ENCODE data around the gene RAVER2. TPM values are rescaled to one million over a fixed set of nuclear protein-coding genes. Genes with fewer than 3 reads are reported as not detected.

The RAVER2 gene
- total RNA-seq, 2 experiments from 2014 or later = 2.3 to 2.5 TPM

DNA sequence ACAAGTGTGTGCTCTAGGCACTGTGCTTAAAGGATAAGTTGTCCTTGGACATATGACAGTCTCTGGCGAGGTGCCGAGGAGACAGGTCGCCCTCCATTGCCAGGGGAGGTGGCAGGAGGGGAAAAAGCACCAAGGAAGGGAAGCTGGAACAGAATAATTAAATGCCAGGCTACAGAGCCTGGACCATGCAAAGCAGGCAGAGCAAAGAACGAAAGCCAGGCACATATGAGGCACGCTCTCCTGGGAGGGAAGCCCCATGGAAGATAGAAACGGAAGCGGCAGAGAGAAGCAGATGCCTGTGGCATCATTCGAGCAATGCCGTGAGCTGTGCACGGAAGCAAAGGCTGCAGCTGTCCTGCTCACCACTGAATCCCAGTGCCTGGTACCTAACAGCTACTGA, 130.2 kb downstream of the RAVER2 start:
- H3K36me3 Mint-ChIP-seq (ENCODE audit: low read depth) = peaks cover 53% of the 10 kb centered on the region
- no peaks in the 10 kb centered on the region for H3K27me3 Mint-ChIP-seq (ENCODE audit: low read depth)
- peaks cover 44% of the 10 kb centered on the region for H3K4me1 Mint-ChIP-seq (ENCODE audit: low read depth)
- no peak overlapping the region for H3K4me3 Mint-ChIP-seq
- no peak for DNase-seq
- no peaks in the 10 kb centered on the region for H3K9me3 Mint-ChIP-seq
- CTCF ChIA-PET = interaction anchor here (0.5 to 1.8 kb wide), 2 partner anchors 138 to 166 kb away, joined by 3 read pairs; no protein-coding TSS in a partner anchor
- intact Hi-C loops (cut with micrococcal nuclease) = no loop called here
- H3K27ac Mint-ChIP-seq = no peak overlapping the region

DNA sequence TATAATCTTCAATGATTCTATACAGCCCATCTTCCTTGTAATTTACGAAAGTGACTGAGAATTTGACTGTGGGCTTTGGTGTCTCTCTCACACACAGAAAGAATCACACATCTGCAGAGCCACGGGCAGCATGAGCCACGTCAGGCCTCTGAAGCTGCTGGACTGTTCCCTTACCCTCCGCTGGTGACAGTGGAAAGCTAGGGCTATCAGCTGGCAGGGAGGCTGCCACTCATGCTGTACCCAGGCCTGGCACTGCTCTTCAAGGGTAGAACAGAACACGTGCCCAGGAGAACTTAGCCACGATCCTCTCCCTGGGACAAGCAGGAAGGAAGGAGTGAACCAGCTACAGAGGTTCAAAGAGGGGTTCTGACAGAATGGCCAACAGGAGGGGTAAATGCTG, 130.7 kb downstream of the RAVER2 start:
- no peak overlapping the region for H3K27ac Mint-ChIP-seq
- peaks cover 48% of the 10 kb centered on the region for H3K4me1 Mint-ChIP-seq (ENCODE audit: low read depth)
- H3K36me3 Mint-ChIP-seq (ENCODE audit: low read depth) = peaks cover 55% of the 10 kb centered on the region
- H3K4me3 Mint-ChIP-seq = no peak overlapping the region
- intact Hi-C loops (cut with micrococcal nuclease) = loop anchor here (2.0 kb wide), 2 partner anchors 15 to 81 kb away; no protein-coding TSS in a partner anchor
- no peaks in the 10 kb centered on the region for H3K9me3 Mint-ChIP-seq
- CTCF ChIA-PET = interaction anchor here (0.6 to 1.8 kb wide), 2 partner anchors 34 to 165 kb away, joined by 3 to 4 read pairs; no protein-coding TSS in a partner anchor
- no peaks in the 10 kb centered on the region for H3K27me3 Mint-ChIP-seq (ENCODE audit: low read depth)
- no peak for DNase-seq

- intact Hi-C loops (cut with micrococcal nuclease) = loop anchor here (1.0 to 2.0 kb wide), 9 partner anchors 14 to 164 kb away; partner anchors contain the start of gene JAK1
- peak; percentile 68 for DNase-seq
- H3K27ac Mint-ChIP-seq = peak overlapping the region; percentile 76
- H3K9me3 Mint-ChIP-seq = no peaks in the 10 kb centered on the region
- H3K4me1 Mint-ChIP-seq (ENCODE audit: low read depth) = peaks cover 58% of the 10 kb centered on the region
- H3K36me3 Mint-ChIP-seq (ENCODE audit: low read depth) = peaks cover 52% of the 10 kb centered on the region
- CTCF ChIA-PET = interaction anchor here (0.7 to 2.4 kb wide), 7 partner anchors 10 to 262 kb away, joined by 3 to 12 read pairs (median 5); partner anchors contain the start of gene JAK1
- no peak overlapping the region for H3K4me3 Mint-ChIP-seq
- H3K27me3 Mint-ChIP-seq (ENCODE audit: low read depth) = no peaks in the 10 kb centered on the region
Measured at GRCh38 chr1:64877151-64877550, 132.3 kb downstream of the RAVER2 start.

DNA sequence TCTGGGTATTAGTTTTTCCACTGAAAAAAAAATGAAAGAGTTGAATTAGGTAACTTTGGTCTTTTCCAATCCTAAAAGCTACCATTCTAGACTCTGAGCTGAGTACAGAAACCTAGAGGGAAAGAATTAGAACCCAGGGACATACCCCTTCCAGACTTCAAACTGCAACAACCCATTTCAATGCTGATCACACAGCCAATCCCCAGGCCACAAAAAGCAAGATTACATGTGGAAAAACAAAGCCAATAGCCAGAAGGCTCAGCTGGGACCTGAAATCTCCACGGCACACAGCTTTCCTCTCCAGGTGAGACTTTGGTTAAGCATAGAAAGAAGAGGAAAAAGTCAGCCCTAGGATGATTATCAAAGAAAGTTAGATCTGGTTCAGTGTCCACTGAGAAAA, 132.7 kb downstream of the RAVER2 start:
- Mint-ChIP-seq H3K36me3 (ENCODE audit: low read depth) (peaks cover 50% of the 10 kb centered on the region), H3K4me3 (no peak overlapping the region), H3K27ac (peak overlapping the region; percentile 76)

GRCh38 chr1:64878090-64878489, 133.2 kb downstream of the RAVER2 start:
- Mint-ChIP-seq H3K4me3 (no peak overlapping the region), H3K9me3 (no peaks in the 10 kb centered on the region), H3K27me3 (ENCODE audit: low read depth) (no peaks in the 10 kb centered on the region), H3K27ac (peak overlapping the region; percentile 76), H3K4me1 (ENCODE audit: low read depth) (peaks cover 62% of the 10 kb centered on the region), H3K36me3 (ENCODE audit: low read depth) (peaks cover 52% of the 10 kb centered on the region)
- CTCF ChIA-PET = interaction anchor here (0.6 to 2.4 kb wide), 7 partner anchors 9 to 267 kb away, joined by 3 to 12 read pairs (median 5); partner anchors contain the start of gene JAK1
- no peak for DNase-seq
- intact Hi-C loops (cut with micrococcal nuclease) = no loop called here

More for the DNA sequence above, 132.7 kb downstream of the RAVER2 start:
- peaks cover 59% of the 10 kb centered on the region for H3K4me1 Mint-ChIP-seq (ENCODE audit: low read depth)
- H3K27me3 Mint-ChIP-seq (ENCODE audit: low read depth) = no peaks in the 10 kb centered on the region
- DNase-seq = no peak
- intact Hi-C loops (cut with micrococcal nuclease) = loop anchor here (1.0 to 2.0 kb wide), 9 partner anchors 13 to 164 kb away; partner anchors contain the start of gene JAK1
- no peaks in the 10 kb centered on the region for H3K9me3 Mint-ChIP-seq
- CTCF ChIA-PET = interaction anchor here (0.6 to 2.4 kb wide), 6 partner anchors 10 to 267 kb away, joined by 3 to 12 read pairs (median 6); partner anchors contain the start of gene JAK1

DNA sequence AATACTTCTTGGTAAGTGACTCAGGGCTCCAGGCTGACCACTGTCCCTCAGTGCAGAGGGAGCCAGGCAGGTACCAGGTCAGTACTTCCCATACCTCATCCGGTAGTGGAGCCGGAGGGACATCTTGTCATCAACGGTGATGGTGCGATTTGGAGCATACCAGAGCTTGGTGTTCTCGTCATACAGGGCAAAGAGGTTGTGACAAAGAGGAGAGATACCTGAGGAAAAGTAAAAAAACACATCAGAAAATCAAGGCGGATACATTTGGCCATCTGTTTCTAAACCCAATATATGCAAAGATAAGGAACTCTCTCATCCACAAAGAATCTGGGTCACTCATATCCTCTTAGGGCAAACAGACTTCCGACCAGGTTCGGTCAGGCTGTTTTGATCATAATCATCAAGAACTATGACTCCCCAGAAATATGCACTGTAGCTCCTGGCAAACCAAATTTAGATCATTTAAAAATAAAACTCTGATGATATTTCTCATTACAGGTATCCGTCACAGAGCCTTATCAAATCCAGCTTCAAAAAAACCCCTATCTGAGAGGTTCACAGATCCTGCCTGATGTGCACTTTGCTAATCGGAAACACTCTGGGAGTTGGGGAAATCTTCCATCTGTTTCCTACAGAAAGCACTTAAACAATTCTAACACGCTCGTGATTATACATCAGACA, 134.2 kb downstream of the RAVER2 start:
- Mint-ChIP-seq H3K4me3 (no peak overlapping the region), H3K4me1 (ENCODE audit: low read depth) (peaks cover 66% of the 10 kb centered on the region), H3K27ac (no peak overlapping the region), H3K9me3 (no peaks in the 10 kb centered on the region), H3K27me3 (ENCODE audit: low read depth) (no peaks in the 10 kb centered on the region), H3K36me3 (ENCODE audit: low read depth) (peaks cover 50% of the 10 kb centered on the region)
- no peak for DNase-seq
- intact Hi-C loops (cut with micrococcal nuclease) = no loop called here
- CTCF ChIA-PET = interaction anchor here (1.9 to 2.4 kb wide), 2 partner anchors 14 to 83 kb away, joined by 4 to 12 read pairs; no protein-coding TSS in a partner anchor

DNA sequence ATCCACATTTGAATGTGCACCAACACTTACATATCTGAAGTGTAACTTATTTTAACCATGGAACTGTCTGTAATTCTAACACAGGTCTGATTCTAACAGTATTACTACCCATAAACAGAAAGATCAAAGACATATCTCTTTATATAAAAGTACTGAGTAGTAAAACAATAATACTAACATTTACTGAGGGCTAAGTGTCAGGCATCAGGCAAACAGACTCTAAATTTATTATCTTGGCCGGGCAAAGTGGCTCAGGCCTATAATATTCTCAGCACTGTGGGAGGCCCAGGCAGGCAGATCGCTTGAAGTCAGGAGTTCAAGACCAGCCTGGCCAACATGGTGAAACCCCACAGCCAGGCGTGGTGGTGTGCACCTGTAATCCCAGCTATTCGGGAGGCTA, 135.6 kb downstream of the RAVER2 start:
- peaks cover 60% of the 10 kb centered on the region for H3K4me1 Mint-ChIP-seq (ENCODE audit: low read depth)
- no peaks in the 10 kb centered on the region for H3K27me3 Mint-ChIP-seq (ENCODE audit: low read depth)
- no peak overlapping the region for H3K27ac Mint-ChIP-seq
- CTCF ChIA-PET = interaction anchor here (0.6 to 1.9 kb wide), 2 partner anchors 13 to 264 kb away, joined by 4 to 6 read pairs; no protein-coding TSS in a partner anchor
- H3K4me3 Mint-ChIP-seq = no peak overlapping the region
- intact Hi-C loops (cut with micrococcal nuclease) = no loop called here
- peaks cover 46% of the 10 kb centered on the region for H3K36me3 Mint-ChIP-seq (ENCODE audit: low read depth)
- H3K9me3 Mint-ChIP-seq = no peaks in the 10 kb centered on the region
- DNase-seq = no peak

DNA sequence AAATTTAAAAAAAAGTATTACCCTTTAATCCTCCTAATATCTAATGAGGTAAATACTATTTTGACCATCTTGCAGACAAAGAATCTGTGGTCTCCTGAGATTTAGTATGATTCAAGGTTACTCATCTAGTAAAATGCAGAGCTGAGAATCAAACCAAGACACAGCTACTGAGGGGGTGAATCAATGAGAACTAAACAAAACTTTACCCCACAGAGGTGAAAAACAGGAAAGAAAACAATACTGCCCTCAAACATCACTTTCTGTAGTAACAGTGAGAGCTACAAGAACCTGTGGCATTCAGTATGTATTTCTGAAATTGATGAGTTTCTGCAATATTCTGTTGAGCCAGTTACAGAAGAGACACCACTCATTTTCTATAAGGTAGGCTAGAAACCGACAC, 136.4 kb downstream of the RAVER2 start:
- CTCF ChIA-PET = interaction anchor here (0.5 to 1.9 kb wide), 3 partner anchors 17 to 81 kb away, joined by 3 to 6 read pairs (median 4); no protein-coding TSS in a partner anchor
- Mint-ChIP-seq H3K36me3 (ENCODE audit: low read depth) (peaks cover 37% of the 10 kb centered on the region), H3K27ac (no peak overlapping the region), H3K4me1 (ENCODE audit: low read depth) (peaks cover 52% of the 10 kb centered on the region), H3K9me3 (no peaks in the 10 kb centered on the region), H3K27me3 (ENCODE audit: low read depth) (no peaks in the 10 kb centered on the region), H3K4me3 (no peak overlapping the region)
- intact Hi-C loops (cut with micrococcal nuclease) = no loop called here
- no peak for DNase-seq

Other genes with a start within 250 kb of the RAVER2 start
- gene JAK1, start 221.5 kb downstream of the RAVER2 start, total RNA-seq = 100 to 1,000 TPM; 139 to 140 TPM